ENCODE data around the gene CAPN5.

GRCh38 chr11:77146261-77147035 is 79.7 kb downstream of the CAPN5 start:
- TF ChIP-seq CTCF (IDR thresholded peaks at IDR 0.05; ENCODE audit: low read length), result no peak
- no peak for TF ChIP-seq EZH2 (IDR thresholded peaks at IDR 0.05; ENCODE audit: borderline replicate concordance, low read length)
